Activated naive CD4-positive, alpha-beta T cell treated with anti-CD3 and anti-CD28 coated beads, Interleukin-2, amount 50 U/mL, for 24 hours (primary cell): ENCODE data around the gene LAPTM5.
A peak's percentile ranks its signal among the peaks of the same experiment; 100 is the strongest.

Experiments used
- H3K27ac Mint-ChIP-seq: one replicate; pipeline ENCODE4 v1.8.0; 2021; ENCODE audit warnings: mild to moderate bottlenecking, mixed read lengths
- H3K27me3 Mint-ChIP-seq: one replicate; pipeline ENCODE4 v1.8.0; 2021; ENCODE audit warnings: mixed read lengths
- H3K36me3 Mint-ChIP-seq: one replicate; pipeline ENCODE4 v1.8.0; 2021; ENCODE audit warnings: mixed read lengths
- H3K4me1 Mint-ChIP-seq: one replicate; pipeline ENCODE4 v1.8.0; 2021; ENCODE audit warnings: mixed read lengths
- H3K4me3 Mint-ChIP-seq: one replicate; pipeline ENCODE4 v1.8.0; 2021; ENCODE audit warnings: mild to moderate bottlenecking, mixed read lengths
- H3K9me3 Mint-ChIP-seq: one replicate; pipeline ENCODE4 v1.8.0; 2021; ENCODE audit warnings: mixed read lengths

Gene LAPTM5

DNA sequence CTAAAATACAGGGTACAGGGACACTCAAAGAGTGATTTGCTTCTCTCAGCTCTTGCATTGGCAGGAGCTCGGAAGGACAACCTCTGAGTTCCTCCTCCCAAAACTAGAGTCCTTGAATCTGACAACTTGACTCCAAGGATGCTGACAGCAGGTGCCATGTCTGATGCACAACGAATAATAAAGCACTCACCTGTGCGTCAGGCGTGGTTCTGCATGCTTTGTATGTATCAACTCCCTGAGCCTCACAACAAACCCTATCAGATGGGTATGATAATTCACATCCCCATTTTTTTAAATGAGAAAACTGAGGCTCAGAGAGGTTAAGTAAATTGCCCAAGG lies 1.4 kb downstream of the LAPTM5 start:
- H3K9me3 Mint-ChIP-seq: no peaks in the 10 kb centered on the region
- peak overlapping the region; percentile 99 for H3K27ac Mint-ChIP-seq
- peak overlapping the region; percentile 98 for H3K4me3 Mint-ChIP-seq
- H3K27me3 Mint-ChIP-seq: no peaks in the 10 kb centered on the region
- peaks cover 95% of the 10 kb centered on the region for H3K4me1 Mint-ChIP-seq
- H3K36me3 Mint-ChIP-seq: peaks cover 2% of the 10 kb centered on the region

DNA sequence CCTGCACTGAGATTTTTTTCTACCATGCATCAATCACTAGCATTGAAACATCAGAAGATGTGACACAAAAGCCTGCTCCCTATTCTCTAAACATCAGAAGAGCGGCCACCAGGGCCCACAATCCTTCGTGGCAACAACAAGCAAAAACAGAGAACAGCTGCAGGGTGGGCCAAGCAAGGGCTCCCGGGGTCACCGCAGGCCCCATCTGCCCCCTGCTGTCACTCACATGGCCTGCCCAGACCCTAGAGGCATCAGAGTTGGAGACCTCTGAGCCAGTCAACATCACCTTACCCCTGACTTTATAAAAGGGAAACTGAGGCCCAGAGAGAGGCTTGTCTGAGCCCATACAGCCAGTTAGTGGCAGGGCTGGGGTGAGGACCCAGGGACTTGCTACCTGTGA lies 1.8 kb downstream of the LAPTM5 start:
- Mint-ChIP-seq H3K4me1 (peaks cover 93% of the 10 kb centered on the region), H3K4me3 (peak overlapping the region; percentile 98), H3K9me3 (no peaks in the 10 kb centered on the region), H3K36me3 (peaks cover 2% of the 10 kb centered on the region), H3K27ac (peak overlapping the region; percentile 99), H3K27me3 (no peaks in the 10 kb centered on the region)

DNA sequence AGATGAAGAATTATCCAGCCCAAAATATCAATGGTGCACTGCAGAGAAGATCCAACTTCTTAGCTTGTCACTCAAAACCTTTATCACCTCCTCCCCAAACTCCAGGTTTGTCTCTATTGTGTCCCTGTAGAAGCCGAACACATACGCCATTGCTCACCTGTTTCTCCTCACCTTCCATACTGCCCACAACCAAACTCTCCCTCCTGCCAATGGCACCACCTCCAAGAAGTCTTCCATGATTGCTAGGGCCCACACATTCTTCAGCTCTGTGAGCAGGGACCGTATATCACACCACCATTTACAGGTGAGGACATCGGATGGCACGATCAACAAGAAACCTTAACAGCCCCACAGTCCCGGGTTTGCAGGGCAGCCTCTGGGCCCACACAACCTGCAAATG lies 2.2 kb downstream of the LAPTM5 start:
- Mint-ChIP-seq H3K36me3 (peaks cover 2% of the 10 kb centered on the region), H3K27ac (peak overlapping the region; percentile 99), H3K4me3 (peak overlapping the region; percentile 98), H3K9me3 (no peaks in the 10 kb centered on the region), H3K4me1 (peaks cover 93% of the 10 kb centered on the region), H3K27me3 (no peaks in the 10 kb centered on the region)

DNA sequence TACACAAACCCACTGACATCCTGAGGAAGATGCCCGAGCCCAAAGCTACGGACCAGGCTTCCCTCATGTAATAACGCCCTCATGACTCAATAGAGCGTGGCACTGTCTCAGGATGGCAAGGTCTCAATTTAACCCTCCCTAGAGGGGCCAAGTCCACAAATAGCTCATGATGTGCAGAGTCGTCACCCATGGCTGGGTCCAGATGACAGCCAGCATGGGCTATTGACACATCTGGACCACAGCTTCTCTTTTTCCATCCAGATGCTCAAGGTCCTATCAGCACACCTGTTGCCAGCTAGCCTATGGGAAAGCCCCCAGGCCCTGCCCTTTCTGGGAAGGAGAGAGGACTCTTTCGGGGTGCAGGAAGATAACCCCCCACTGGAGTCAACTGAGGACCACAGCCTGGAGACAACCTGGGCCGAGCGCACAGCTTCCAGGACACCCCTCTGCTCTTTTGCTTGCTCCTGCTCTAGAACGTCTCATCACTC lies 2.8 kb downstream of the LAPTM5 start:
- H3K4me1 Mint-ChIP-seq: peaks cover 93% of the 10 kb centered on the region
- H3K4me3 Mint-ChIP-seq: peak overlapping the region; percentile 98
- peaks cover 2% of the 10 kb centered on the region for H3K36me3 Mint-ChIP-seq
- H3K27me3 Mint-ChIP-seq: no peaks in the 10 kb centered on the region
- H3K9me3 Mint-ChIP-seq: no peaks in the 10 kb centered on the region
- H3K27ac Mint-ChIP-seq: peak overlapping the region; percentile 99

DNA sequence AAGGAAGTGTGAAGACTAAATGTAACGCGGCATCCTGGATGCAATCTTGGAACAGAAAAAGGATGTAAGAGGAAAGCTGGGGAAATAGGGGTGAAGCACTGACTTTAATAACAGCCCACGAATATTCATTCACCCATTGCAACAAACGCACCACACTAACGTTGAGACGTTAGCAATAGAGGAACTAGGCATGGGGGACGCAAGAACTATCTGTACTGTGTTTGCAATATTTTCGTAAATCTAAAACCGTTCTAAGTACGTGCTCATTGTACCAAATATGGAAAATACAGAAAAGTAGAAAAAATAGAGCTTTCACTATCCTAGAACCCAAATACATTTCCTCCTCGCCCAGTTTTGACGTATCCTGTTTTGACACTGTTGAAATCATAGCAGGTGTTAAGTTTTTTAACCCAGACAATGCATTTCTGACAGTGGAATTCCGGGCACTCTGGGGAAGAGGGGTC lies 3.9 kb downstream of the LAPTM5 start:
- peak overlapping the region; percentile 99 for H3K27ac Mint-ChIP-seq
- H3K36me3 Mint-ChIP-seq: peaks cover 2% of the 10 kb centered on the region
- no peaks in the 10 kb centered on the region for H3K9me3 Mint-ChIP-seq
- peak overlapping the region; percentile 98 for H3K4me3 Mint-ChIP-seq
- H3K27me3 Mint-ChIP-seq: no peaks in the 10 kb centered on the region
- H3K4me1 Mint-ChIP-seq: peaks cover 93% of the 10 kb centered on the region

DNA sequence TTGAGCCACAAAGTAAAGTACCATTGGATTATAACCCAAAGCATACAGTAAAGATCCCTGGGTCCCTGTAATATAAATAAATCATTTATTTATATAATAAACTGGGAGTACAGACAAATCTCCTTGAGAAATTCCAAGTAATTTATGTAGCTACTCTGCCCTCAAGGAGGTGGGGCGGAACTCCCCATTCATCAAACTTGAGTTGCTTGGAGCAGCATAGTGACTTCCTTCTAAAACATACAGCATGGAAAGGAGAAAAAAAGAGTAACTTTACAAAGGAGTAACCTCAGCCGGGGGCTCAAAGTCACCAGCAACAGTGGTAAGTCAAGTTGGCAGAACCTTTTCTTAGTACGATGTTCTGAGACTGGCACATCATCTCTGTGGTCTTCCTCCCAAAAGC lies 4.5 kb downstream of the LAPTM5 start:
- H3K27me3 Mint-ChIP-seq: no peaks in the 10 kb centered on the region
- H3K4me1 Mint-ChIP-seq: peaks cover 93% of the 10 kb centered on the region
- H3K9me3 Mint-ChIP-seq: no peaks in the 10 kb centered on the region
- H3K4me3 Mint-ChIP-seq: peak overlapping the region; percentile 98
- peak overlapping the region; percentile 99 for H3K27ac Mint-ChIP-seq
- H3K36me3 Mint-ChIP-seq: peaks cover 4% of the 10 kb centered on the region

DNA sequence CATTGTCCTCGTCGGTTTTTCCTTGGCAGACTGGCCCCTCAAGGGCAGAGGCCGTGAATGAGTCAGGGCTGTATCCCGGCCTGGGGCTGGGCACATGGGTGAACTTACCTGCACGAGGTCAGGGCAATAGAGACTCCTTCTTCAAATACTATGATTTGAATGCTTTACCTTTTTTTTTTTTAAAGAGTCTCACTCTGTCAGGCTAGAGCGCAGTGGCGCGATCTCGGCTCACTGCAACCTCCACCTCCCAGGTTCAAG lies 5.0 kb downstream of the LAPTM5 start:
- no peaks in the 10 kb centered on the region for H3K9me3 Mint-ChIP-seq
- H3K36me3 Mint-ChIP-seq: peaks cover 6% of the 10 kb centered on the region
- H3K4me1 Mint-ChIP-seq: peaks cover 95% of the 10 kb centered on the region
- peak overlapping the region; percentile 98 for H3K4me3 Mint-ChIP-seq
- H3K27me3 Mint-ChIP-seq: no peaks in the 10 kb centered on the region
- peak overlapping the region; percentile 99 for H3K27ac Mint-ChIP-seq

DNA sequence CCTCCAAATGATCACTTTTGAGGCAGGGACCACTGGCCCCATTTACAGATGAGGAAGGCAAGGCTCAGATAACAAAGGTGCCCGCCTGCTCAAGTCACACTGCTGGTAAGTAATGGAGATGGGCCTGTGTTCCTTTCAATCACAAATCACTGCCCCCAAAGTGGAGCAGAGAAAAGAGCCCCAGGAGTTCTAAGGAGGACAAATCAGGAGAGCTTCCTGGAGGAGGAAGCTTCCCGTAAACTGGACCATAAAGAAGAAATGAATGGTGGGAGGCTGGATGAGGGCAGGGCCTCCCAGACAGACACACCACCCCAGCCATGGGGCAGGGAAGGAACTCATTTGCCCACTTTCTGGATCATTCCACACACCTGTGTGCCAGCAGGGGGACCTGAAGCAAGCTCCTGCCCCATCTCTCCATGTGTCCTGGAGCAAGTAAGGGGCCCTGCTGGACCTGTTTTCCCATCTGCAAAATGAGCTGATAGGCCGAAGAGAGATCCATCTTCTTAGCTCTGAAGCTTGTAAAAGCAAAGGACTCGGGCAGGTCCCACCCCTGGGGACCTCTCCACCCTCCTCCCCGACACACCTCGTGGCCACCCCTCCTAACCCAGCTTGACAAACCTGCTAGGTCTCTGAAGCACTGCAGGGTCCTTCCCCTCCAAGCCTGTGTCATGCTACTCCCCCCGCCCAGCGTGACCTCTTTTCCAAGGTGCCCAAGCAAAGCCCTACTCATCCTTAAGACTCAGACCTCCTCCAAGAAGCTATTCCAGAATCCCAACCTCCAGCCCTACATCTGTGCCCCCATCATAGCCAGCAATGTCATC lies 5.5 kb downstream of the LAPTM5 start:
- peaks cover 95% of the 10 kb centered on the region for H3K4me1 Mint-ChIP-seq
- H3K36me3 Mint-ChIP-seq: peaks cover 7% of the 10 kb centered on the region
- H3K9me3 Mint-ChIP-seq: no peaks in the 10 kb centered on the region
- no peaks in the 10 kb centered on the region for H3K27me3 Mint-ChIP-seq
- H3K27ac Mint-ChIP-seq: peak overlapping the region; percentile 99
- peak overlapping the region; percentile 98 for H3K4me3 Mint-ChIP-seq

DNA sequence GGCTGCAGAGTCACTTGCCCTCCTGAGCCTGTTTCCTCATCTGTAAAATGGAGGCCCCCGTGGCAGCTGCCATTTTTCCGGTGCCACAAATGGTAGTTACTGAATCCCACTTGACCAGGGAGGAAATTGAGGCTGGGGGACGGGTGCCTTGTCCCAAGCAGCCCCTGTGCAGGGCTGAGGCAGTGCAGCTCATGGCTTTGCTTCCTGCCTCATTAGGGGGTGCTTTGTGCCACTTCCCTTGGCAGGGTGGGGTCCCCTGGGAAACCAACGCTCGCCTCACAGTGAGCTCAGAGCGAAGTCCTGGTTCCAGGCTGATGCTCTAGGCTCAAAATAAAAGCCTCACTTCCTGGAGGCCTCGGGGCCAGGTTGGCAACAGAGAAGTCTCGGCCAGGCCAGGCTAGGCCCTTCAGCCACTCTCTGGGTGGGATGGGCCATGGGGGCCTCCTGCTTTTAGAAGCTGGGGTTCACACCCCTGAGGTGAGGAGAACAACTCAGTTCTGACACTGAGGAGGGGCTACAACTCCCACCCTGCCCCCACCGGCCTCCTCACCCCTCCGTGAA lies 6.8 kb downstream of the LAPTM5 start:
- no peaks in the 10 kb centered on the region for H3K9me3 Mint-ChIP-seq
- H3K4me1 Mint-ChIP-seq: peaks cover 97% of the 10 kb centered on the region
- H3K4me3 Mint-ChIP-seq: peak overlapping the region; percentile 91
- no peaks in the 10 kb centered on the region for H3K27me3 Mint-ChIP-seq
- H3K27ac Mint-ChIP-seq: peak overlapping the region; percentile 99
- peaks cover 12% of the 10 kb centered on the region for H3K36me3 Mint-ChIP-seq

DNA sequence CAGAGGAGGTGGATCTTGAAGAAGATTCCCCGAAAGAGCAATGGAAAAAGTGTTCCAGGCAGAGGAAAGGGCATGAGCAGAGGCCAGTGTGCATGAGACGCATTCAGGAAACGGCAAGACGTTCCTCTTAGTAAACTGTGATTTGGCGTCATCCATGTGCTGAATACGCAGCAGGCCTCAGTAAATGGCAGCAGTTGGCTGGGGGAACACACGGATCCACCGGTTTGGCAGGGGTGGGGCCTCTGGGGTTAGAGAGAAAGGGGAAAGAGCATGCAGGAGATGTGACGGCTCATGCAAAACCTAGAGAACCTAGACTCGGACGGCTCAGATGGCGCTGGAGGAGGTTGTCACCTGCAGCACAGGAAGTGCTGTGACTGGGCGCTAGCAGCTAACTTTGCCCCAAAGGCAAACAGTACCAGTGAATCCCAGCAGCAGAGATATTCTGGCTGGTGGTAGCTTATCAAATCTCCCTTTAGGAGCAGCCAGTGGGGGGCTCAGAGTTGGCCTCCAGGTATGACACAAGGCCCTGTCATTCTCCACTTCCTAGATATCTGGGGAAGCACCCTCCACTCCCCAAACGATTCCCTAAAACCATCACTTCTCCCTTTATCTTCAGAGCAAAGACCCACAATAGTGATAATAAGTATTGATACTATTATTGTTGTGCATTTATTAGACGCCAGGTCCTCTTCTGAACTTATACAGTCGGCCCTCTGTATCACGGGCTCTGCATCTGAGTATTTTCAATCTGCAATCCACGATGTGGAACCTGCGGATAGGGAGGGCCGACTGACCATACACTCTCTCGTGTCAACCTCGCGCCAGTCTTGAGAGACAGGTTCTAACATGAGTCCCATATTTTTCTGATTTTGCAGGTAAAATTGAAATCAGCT lies 7.6 kb downstream of the LAPTM5 start:
- H3K9me3 Mint-ChIP-seq: no peaks in the 10 kb centered on the region
- peaks cover 9% of the 10 kb centered on the region for H3K36me3 Mint-ChIP-seq
- no peaks in the 10 kb centered on the region for H3K27me3 Mint-ChIP-seq
- H3K4me3 Mint-ChIP-seq: peak overlapping the region; percentile 91
- peak overlapping the region; percentile 99 for H3K27ac Mint-ChIP-seq
- H3K4me1 Mint-ChIP-seq: peaks cover 97% of the 10 kb centered on the region

DNA sequence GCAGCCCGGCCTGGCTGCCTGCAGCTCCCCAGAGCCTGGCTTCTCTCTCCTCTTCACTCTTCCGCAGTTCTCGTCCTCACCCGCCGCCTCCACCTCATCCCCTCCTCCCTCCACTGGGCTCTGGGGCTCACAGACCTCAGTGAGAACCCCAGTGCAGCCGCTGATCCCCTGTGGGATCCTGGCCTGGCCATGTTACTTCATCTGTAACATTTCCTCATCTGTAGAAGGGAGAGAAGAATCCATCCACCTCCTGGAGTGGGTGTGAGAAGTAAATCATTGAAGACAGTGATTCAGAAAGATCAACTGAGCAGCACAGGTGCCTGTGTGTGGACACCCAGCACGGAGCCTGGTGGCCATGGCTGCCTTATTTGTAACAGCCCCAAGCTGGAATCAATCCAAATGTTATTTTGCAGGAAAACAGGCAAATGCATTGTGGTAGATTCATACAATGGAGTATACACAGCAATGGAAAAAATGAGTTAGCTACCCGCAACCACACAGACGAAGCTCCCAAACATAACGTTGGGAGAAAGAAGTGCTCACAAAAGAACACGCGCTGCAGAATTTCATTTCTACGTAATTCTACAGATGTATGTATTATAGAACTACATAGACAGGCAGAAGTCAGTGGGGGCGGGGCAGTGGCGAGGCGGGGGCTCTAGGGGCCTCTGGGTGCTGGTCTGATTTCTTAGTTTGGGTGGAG lies 8.7 kb downstream of the LAPTM5 start:
- Mint-ChIP-seq H3K4me3 (peak overlapping the region; percentile 91), H3K9me3 (no peaks in the 10 kb centered on the region), H3K4me1 (peaks cover 98% of the 10 kb centered on the region), H3K27ac (peak overlapping the region; percentile 99), H3K36me3 (peaks cover 9% of the 10 kb centered on the region), H3K27me3 (no peaks in the 10 kb centered on the region)

DNA sequence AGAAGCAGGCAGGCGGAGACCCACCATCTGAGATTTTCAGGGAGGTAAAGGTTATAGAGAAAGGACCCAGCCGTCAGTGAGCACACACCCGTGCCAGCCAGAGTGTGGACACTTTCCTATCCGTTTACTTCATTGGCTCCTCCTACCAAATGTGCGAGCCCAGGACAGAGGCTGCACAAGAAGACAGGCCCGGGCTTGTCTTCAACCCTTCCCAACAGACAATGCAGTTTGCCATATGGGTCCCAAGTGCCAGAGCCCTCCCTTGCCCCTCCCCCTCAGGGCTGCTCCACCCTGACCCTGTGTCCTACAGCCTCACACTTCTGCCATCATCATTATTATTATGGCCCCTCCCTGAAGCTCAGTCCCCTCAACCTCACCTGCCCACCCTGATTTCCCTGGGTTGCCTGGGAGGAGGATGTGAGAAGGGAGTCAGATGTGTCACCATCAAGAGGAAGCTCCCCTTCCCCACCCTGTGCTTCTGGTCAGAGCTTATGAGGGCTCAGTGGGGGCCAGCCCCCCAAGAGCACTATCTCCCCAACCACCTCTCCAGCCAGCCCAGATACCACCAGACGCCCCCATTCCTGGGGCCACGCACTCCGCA lies 9.4 kb downstream of the LAPTM5 start:
- Mint-ChIP-seq H3K27ac (peak overlapping the region; percentile 99), H3K4me1 (peaks cover 98% of the 10 kb centered on the region), H3K27me3 (no peaks in the 10 kb centered on the region), H3K36me3 (peaks cover 9% of the 10 kb centered on the region), H3K9me3 (no peaks in the 10 kb centered on the region), H3K4me3 (peak overlapping the region; percentile 91)

DNA sequence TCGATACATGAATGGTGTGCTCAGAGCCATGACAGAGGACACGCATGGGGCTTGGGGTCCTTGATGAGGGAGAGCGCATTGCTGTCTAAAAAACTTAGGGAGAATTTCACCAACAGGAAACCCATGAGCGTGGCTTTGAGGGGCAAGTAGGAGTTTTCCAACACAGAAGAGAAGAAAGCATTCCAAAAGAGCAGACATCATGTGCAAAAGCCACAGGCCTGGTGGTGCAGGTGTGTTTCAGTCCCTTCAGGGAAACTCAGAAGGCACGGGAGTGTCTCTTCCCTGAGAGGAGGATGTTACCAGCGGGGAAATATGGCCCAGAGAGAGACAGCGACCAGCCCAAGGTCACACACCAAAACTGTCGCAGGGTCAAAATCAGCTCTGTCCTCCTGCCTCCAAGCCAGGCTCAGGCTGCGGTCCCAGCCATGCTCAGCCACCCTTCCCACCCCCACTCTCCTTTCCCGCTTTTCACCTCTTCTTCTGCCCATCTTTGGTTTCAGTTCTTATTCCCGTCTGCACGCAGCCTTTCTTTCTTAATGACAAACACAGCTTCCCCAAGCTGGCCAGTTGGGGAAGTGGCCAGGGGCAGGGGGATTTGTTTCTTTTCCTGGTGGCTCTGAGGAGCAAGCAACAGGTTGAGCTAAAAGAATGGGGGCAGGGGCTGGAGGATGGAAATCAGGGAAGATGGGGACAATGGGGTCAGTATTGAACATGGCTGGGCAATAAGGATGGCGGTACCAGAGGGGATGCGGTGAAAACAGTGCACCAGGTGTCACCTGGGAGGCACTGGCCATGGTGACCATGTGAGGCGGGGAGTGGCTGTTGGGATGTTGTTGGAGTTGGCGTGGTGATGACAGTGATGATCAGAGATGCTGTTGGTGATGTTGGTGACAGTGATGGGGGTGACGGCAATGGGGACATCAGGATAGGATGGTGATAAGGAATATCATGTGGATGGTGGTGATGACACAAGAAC lies 10.3 kb downstream of the LAPTM5 start:
- Mint-ChIP-seq H3K27ac (peak overlapping the region; percentile 99), H3K4me3 (peak overlapping the region; percentile 91), H3K4me1 (peaks cover 98% of the 10 kb centered on the region), H3K36me3 (peaks cover 9% of the 10 kb centered on the region), H3K27me3 (no peaks in the 10 kb centered on the region), H3K9me3 (no peaks in the 10 kb centered on the region)
